Fibroblast of the aortic adventitia (primary cell): ENCODE measurements around the gene APPL2. TPM values are rescaled to one million over a fixed set of nuclear protein-coding genes. Genes with fewer than 3 reads are reported as not detected.
A peak's percentile ranks its signal among the peaks of the same experiment; 100 is the strongest.

ENCODE experiments used
- DNase-seq: peaks from one replicate; pipeline ENCODE4 v3.0.0-alpha.2; 2010; ENCODE audit warnings: low read depth
- H3K4me3 ChIP-seq: 2 replicates; pipeline ENCODE4 v1.5.1; 2011; ENCODE audit warnings: low read depth, mild to moderate bottlenecking, control low read depth, low read length, moderate library complexity
- CTCF ChIP-seq: IDR thresholded peaks from 2 replicates; pipeline ENCODE4 v1.5.1; 2011; ENCODE audit warnings: mild to moderate bottlenecking, low read length, control low read depth, inconsistent platforms; ENCODE audit not compliant: insufficient read depth
- total RNA-seq: library from RNA; depleted of rRNA; stranded (reverse); fragments of >200 nt; gene quantifications from 2 replicates; pipeline ENCODE4 v1.2.3, GENCODE V29; 2012; ENCODE audit warnings: low replicate concordance

APPL2 gene
- total RNA-seq, 1 donor, result 48.5 TPM

GRCh38 chr12:105168006-105168405 lies 68.0 kb downstream of the APPL2 start:
- DNase-seq, result no peak
- TF ChIP-seq CTCF, result no peak
- H3K4me3 ChIP-seq, result no peak overlapping the region

GRCh38 chr12:105167346-105167745 lies 68.6 kb downstream of the APPL2 start:
- no peak for TF ChIP-seq CTCF
- H3K4me3 ChIP-seq, result no peak overlapping the region
- no peak for DNase-seq

DNA sequence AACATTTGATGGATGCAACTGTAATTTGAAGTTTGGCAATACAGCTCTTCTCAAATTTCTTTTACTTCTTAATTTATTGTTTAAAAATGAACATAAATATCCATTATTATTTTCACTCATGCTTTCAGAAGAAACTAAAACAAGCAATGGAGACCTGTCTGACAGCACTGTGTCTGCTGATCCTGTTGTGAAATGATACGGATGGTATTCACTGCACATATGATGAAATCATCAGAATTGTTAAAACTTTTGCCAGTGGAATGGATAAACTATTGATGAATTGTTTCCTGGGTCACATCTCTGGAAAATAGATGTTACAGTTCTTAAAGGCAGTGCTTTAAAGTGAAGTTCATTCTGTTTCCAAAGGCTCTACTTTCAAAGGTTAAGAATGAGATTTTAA lies 69.2 kb downstream of the APPL2 start:
- no peak for TF ChIP-seq CTCF
- peak; percentile 11 for DNase-seq
- H3K4me3 ChIP-seq, result no peak overlapping the region

DNA sequence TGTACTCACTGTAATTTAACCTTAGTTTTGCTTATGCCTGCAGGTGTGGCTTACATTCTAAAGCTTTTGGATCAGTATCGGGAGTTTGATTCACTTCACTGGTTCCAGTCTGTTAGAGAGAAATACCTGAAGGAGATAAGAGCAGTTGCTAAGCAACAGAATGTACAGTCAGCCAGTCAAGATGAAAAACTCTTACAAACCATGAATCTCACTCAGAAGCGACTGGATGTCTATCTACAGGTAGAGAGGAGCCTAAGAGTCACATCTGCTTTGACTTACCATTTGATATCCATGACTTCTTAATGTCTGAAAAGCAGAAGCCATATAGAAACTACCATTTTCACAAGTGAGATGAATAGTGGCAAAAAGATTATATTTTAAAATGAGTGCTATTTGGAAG lies 71.9 kb downstream of the APPL2 start:
- no peak for TF ChIP-seq CTCF
- H3K4me3 ChIP-seq, result no peak overlapping the region
- no peak for DNase-seq

- no peak overlapping the region for H3K4me3 ChIP-seq
- no peak for DNase-seq
- TF ChIP-seq CTCF, result no peak
Measured at GRCh38 chr12:105162174-105162573, 73.8 kb downstream of the APPL2 start.

- DNase-seq, result no peak
- no peak for TF ChIP-seq CTCF
- no peak overlapping the region for H3K4me3 ChIP-seq
Measured at GRCh38 chr12:105158876-105159275, 77.1 kb downstream of the APPL2 start.

GRCh38 chr12:105157606-105158005 lies 78.4 kb downstream of the APPL2 start:
- no peak for TF ChIP-seq CTCF
- H3K4me3 ChIP-seq, result no peak overlapping the region
- no peak for DNase-seq
